Loucy (cell line): ENCODE results near the gene RUFY3.
"Not testable (repeated sequence)": the region's sequence is repeated elsewhere in the genome, so short reads cannot be mapped to it uniquely, and the experiment has no call there.

Experiments
- H2AFZ ChIP-seq: fragments of 200-600 bp; sonication (generic); 2 replicates; pipeline ENCODE4 v1.6.0; 2016; ENCODE audit warnings: antibody characterized with exemption, mild to moderate bottlenecking, low read length, moderate library complexity
- H3F3A ChIP-seq: fragments of 200-600 bp; 2 replicates; pipeline ENCODE4 v1.6.0; 2016; ENCODE audit warnings: antibody characterized with exemption, low read depth, mild to moderate bottlenecking
- H3K27me3 ChIP-seq: fragments of 200-600 bp; sonication (generic); 2 replicates; pipeline ENCODE4 v1.6.1; 2014; ENCODE audit warnings: low read length, mild to moderate bottlenecking; ENCODE audit not compliant: insufficient read depth, poor library complexity, severe bottlenecking
- H3K36me3 ChIP-seq: fragments of 200-600 bp; sonication (generic); 2 replicates; pipeline ENCODE4 v1.6.1; 2016; ENCODE audit warnings: low read length; ENCODE audit not compliant: insufficient read depth
- H3K4me1 ChIP-seq: fragments of 200-600 bp; sonication (generic); 2 replicates; pipeline ENCODE4 v1.5.1; 2014; ENCODE audit warnings: low read length, mild to moderate bottlenecking; ENCODE audit not compliant: insufficient read depth, poor library complexity, severe bottlenecking
- H3K4me2 ChIP-seq: fragments of 200-600 bp; sonication (generic); 2 replicates; pipeline ENCODE4 v1.6.0; 2014; ENCODE audit warnings: antibody characterized with exemption, low read length, low read depth, mild to moderate bottlenecking; ENCODE audit not compliant: poor library complexity, severe bottlenecking
- H3K4me3 ChIP-seq: fragments of 200-600 bp; sonication (generic); 2 replicates; pipeline ENCODE4 v1.5.1; 2014; ENCODE audit warnings: low read length, mild to moderate bottlenecking, mixed read lengths; ENCODE audit not compliant: poor library complexity, severe bottlenecking
- H3K79me2 ChIP-seq: fragments of 200-600 bp; sonication (generic); 2 replicates; pipeline ENCODE4 v1.6.1; 2014; ENCODE audit warnings: low read length; ENCODE audit not compliant: insufficient read depth
- H3K9ac ChIP-seq: fragments of 200-600 bp; sonication (generic); 2 replicates; pipeline ENCODE4 v1.6.0; 2014; ENCODE audit warnings: mild to moderate bottlenecking, low read depth, low read length, moderate library complexity; ENCODE audit not compliant: poor library complexity, severe bottlenecking
- H3K9me2 ChIP-seq: fragments of 200-600 bp; sonication (generic); replicated peaks from 2 replicates; pipeline ENCODE4 v1.6.1; 2016; ENCODE audit warnings: low read depth, low read length, mixed read lengths
- H3K9me3 ChIP-seq: fragments of 200-600 bp; sonication (generic); 2 replicates; pipeline ENCODE4 v1.6.1; 2014; ENCODE audit warnings: mild to moderate bottlenecking, antibody characterized with exemption, low read length, low read depth; ENCODE audit not compliant: insufficient read depth
- H4K20me1 ChIP-seq: fragments of 200-600 bp; sonication (generic); 2 replicates; pipeline ENCODE4 v1.6.0; 2014; ENCODE audit warnings: antibody characterized with exemption, low read length, mild to moderate bottlenecking; ENCODE audit not compliant: insufficient read depth, poor library complexity, severe bottlenecking
- CTCF ChIP-seq: fragments of 200-600 bp; sonication (generic); conservative IDR thresholded peaks from 2 replicates; pipeline ENCODE4 v1.5.1; 2014; ENCODE audit warnings: mild to moderate bottlenecking, antibody characterized with exemption, low read length
- EZH2phosphoT487 ChIP-seq: fragments of 200-600 bp; IDR thresholded peaks from 2 replicates; pipeline ENCODE4 v1.6.1; 2018; ENCODE audit warnings: antibody characterized with exemption, mild to moderate bottlenecking, moderate library complexity, borderline replicate concordance

Gene RUFY3

GRCh38 chr4:70681704-70682103 is 40.1 kb upstream of the RUFY3 start:
- Histone ChIP-seq H3K9me3 (no peaks in the 10 kb centered on the region), H3K4me3 (no peak overlapping the region), H2AFZ (no peak overlapping the region), H4K20me1 (no peaks in the 10 kb centered on the region), H3K36me3 (no peaks in the 10 kb centered on the region), H3F3A (peaks cover 5% of the 10 kb centered on the region; the same call in 1 of the 2 replicates), H3K4me1 (peaks cover 24% of the 10 kb centered on the region), H3K27me3 (no peaks in the 10 kb centered on the region), H3K9ac (no peak overlapping the region), H3K79me2 (no peaks in the 10 kb centered on the region), H3K4me2 (no peak overlapping the region), H3K9me2 (no peaks in the 10 kb centered on the region)
- TF ChIP-seq EZH2phosphoT487 (no peak), CTCF (no peak)

DNA sequence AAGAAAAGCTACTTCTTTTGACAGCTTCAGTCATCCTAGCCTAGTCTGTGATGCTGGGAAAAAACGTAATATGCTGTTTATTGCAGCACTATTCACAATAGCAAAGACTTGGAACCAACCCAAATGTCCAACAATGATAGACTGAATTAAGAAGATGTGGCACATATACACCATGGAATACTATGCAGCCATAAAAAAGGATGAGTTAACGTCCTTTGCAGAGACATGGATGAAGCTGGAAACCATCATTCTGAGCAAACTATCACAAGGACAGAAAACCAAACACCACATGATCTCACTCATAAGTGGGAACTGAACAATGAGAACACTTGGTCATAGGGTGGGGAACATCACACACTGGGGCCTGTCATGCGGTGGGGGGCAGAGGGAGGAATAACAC is 39.6 kb upstream of the RUFY3 start:
- H3K9me3 ChIP-seq, H3K4me3 ChIP-seq, H3K9ac ChIP-seq, H4K20me1 ChIP-seq, H3K27me3 ChIP-seq, H3K79me2 ChIP-seq, H3K4me2 ChIP-seq, H3F3A ChIP-seq, H2AFZ ChIP-seq, H3K9me2 ChIP-seq, H3K36me3 ChIP-seq: not testable (repeated sequence)
- H3K4me1 ChIP-seq = peaks cover 19% of the 10 kb centered on the region

DNA sequence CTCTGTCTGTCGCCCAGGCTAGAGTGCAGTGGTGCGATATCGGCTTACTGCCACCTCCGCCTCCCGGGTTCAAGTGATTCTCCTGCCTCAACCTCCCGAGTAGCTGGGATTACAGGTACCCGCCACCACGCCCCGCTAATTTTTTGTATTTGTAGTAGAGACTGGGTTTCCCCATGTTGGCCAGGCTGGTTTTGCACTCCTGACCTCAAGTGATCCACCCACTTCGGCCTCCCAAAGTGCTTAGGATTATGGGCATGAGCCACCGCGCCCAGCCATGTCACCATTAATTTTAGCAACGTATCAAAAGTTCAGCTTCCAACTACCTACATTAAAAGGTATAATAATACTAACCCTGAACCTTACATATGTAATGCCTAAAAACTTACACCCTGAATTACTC is 34.4 kb upstream of the RUFY3 start:
- H4K20me1 ChIP-seq = peaks cover 23% of the 10 kb centered on the region
- H3K9me3 ChIP-seq = no peaks in the 10 kb centered on the region
- no peak for TF ChIP-seq CTCF
- TF ChIP-seq EZH2phosphoT487 = no peak
- peak overlapping the region; percentile 90 for H3K4me3 ChIP-seq
- no peaks in the 10 kb centered on the region for H3K36me3 ChIP-seq
- H3K27me3 ChIP-seq = no peaks in the 10 kb centered on the region
- H3K4me1 ChIP-seq = peaks cover 29% of the 10 kb centered on the region
- peak overlapping the region; percentile 90 for H3K9ac ChIP-seq
- H3K4me2 ChIP-seq = peak overlapping the region; percentile 87
- H2AFZ ChIP-seq = peak overlapping the region; percentile 97
- no peaks in the 10 kb centered on the region for H3F3A ChIP-seq
- H3K9me2 ChIP-seq = no peaks in the 10 kb centered on the region
- H3K79me2 ChIP-seq = peaks cover 45% of the 10 kb centered on the region
